ENCODE measurements around the gene CUX1.

The CUX1 gene

DNA sequence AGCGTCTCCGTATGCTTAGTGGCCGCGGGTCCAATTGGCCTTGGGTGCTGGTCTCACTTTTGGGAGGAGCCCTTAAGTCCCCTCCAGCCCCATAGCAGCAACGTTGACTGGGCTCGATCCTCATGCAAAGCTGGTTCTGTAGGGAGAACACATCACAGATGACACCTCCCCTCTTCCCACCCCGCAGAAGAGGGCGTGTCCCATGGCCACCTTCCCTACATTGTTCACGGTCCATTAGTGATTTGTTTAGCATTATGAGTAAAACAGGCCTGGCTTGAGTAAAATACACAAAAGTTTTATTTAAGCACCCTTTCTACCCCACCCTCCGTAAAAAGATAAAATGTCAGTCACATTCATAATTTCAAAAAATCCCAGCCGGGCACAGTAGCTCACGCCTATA, 380.2 kb downstream of the CUX1 start:
- no peak for DNase-seq

DNA sequence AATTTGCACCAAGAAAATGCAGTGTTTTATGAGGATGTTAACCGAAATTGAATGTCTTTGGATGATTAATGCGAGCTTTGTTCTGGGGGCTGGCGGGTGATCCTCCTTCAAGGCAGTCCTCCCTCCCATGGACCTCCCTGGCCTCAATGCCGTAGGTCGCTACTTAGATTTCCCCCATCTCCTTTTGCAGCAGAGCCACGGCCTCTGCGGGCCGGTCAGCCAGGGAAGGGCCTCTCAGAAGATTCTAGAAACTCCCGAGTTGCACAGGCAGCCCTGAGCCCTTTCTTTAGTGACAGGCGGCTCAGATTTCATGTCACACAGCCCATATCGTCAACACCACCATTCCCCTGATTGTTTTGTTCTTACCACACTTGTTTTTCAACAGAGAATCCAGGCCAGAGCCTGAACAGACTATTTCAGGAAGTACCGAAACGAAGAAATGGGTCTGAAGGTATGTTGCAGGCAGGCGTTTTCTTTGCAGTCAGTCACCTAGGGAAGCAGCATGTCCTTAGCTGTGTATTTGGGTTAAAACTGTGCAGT, 381.1 kb downstream of the CUX1 start:
- no peak for DNase-seq

DNA sequence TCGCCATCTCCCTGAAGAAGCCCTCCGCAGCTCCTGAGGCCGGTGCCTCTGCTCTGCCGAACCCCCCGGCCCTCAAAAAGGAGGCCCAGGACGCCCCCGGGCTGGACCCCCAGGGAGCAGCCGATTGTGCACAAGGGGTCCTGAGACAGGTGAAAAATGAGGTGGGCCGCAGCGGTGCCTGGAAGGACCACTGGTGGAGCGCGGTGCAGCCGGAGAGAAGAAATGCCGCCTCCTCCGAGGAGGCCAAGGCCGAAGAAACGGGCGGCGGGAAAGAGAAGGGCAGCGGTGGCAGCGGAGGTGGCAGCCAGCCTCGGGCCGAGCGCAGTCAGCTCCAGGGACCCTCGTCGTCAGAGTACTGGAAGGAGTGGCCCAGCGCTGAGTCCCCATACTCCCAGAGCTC, 384.1 kb downstream of the CUX1 start:
- DNase-seq = no peak

DNA sequence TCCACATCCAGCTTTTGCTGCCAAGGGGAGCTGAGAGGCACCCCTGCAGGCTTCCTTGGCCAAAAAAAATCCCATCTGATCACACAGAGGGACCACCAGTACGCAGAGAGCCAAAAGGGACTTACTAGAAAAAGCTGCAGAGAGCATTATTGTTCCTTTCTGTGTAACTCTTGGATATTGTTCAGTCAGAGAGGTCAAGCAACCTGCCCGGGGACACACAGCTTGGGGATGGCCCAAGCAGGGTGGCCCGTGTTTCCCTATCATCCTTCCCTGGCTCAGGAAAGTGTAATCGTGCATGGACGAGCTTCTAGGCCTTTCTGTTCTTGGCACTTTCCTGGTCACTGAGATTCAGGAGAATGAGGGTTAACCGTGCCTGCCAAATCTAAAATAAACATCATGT, 385.1 kb downstream of the CUX1 start:
- DNase-seq = no peak

DNA sequence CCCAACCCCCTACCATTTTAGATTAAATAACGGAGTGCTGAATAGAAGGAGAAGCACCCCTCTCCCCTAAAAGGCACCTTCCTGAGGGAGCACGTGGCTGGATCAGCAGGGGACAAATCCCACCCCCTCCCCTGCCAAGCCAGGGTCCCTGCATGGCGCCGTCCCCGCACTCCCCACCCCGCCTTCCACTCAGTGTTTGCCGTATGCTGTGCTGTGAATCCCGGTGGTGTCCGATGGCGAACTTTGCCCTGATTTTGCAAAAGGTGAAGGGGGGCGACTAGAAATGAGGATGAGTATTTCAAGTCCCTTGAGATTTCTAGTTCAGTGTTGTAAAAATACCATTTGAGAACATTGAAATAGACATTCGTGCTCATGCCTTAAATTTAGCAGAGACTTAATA, 385.8 kb downstream of the CUX1 start:
- DNase-seq = no peak

DNA sequence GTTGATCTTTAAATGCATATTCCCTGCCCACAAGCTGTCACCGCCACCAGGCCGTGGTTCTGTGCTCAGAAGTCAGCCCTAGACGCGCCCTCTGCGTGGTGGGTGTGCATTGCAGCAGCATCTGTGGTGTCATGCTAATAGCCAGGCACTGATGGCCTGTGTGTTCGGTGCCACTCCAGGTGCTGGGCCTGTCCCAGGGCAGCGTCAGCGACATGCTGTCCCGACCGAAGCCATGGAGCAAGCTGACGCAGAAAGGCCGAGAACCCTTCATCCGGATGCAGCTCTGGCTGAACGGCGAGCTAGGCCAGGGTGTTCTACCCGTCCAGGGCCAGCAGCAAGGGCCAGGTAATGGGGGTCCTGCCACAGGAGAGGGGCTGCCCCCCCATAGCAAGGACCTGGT, 386.8 kb downstream of the CUX1 start:
- no peak for DNase-seq

DNA sequence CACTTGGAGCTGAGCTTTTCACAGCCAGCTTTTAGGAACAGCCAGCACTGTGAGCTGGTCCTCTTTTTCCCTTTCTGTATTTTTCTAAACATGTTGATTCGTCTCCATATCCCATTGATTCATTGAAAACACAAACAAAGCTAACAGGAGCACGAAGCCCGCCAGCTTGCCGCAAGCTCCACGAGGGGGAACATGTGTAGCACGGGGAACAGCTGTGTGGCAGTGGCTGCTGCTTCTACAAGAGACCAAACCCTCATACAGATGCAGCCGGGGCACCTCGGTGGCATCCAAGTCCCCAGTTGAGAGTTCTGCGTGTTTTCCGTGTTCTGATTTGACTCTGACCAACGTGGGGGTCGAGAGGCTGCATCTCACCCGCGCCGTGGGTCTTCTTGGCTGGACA, 388.5 kb downstream of the CUX1 start:
- no peak for DNase-seq

DNA sequence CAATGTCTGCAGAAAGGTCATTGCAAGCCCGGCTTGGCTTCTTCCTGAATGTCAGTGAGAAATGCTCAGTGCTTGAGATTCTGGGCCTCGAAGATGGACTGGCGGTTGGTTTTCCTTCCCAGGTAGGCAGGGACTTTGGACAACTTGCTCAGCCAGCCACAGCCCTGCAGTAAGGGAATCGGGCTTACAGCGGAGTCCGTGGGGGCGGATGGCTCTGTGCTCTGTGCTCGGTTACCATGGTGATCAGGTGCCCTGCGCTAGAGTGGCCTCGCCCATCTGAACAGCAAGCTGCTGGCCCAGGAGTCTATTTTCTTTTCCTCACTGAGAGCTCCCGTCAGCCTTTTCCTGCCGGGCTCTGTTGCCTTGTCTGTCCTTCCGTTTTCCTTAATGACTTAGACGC, 391.4 kb downstream of the CUX1 start:
- DNase-seq = no peak

DNA sequence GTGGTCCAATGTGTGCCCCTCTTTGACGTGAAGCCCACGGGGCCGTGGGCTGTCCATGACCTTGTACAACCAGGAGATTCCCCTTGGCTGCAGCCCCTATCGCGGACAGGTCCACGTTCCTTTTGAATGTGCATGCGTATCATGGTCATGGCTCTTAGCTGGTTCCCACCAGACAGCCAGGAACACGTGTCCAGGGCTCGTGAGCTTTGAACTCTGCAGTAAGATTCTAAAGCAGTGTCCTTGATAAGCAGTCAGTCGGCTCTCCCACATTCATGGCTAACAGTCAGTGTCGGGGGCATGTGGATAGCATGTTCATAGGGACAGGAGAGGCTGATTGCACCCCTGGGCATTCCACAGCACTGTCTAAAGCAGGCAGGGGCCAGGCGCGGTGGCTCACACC, 393.4 kb downstream of the CUX1 start:
- no peak for DNase-seq

DNA sequence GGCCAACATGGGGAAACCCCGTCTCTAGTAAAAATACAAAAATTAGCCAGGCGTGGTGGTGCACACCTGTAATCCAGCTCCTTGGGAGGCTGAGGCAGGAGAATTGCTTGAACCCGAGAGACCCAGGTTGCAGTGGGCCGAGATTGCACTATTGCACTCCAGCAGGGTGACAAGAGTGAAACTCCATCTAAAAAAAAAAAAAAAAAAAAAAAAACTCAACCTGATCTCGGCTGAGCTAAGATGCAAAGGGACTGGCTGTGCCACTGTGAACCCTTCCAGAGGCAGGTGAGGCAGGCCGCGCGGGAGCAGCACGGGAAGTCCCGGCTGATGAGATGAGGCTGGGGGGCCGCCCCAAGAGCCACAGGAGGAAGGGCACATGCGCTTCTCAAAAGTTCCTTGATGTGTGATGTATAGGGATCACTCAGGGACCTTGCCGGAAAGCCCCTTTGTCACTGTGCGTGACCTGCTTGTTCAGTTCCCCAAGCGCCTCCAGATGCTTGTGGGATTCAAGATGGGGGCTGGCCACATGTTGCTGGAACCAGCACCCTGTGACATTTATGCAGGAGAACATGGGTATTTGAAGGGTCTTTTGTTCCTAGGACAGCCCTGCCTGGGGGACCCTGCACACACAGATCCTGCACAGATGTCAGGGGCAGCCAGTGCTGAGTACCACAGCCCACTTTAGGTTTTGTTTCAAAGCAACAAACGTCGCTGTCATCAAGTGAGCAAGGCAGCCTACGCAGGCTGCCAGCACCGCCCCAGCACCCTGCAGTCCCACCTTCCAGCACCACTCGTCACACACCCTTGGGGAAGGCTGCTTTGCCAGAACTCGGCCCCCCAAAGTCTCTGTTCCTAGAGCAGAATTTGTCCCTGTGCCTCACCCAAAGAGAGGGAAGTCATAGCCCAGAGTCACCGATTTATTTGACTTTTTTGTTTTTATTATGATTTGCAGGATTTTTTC, 394.4 kb downstream of the CUX1 start:
- DNase-seq = no peak

DNA sequence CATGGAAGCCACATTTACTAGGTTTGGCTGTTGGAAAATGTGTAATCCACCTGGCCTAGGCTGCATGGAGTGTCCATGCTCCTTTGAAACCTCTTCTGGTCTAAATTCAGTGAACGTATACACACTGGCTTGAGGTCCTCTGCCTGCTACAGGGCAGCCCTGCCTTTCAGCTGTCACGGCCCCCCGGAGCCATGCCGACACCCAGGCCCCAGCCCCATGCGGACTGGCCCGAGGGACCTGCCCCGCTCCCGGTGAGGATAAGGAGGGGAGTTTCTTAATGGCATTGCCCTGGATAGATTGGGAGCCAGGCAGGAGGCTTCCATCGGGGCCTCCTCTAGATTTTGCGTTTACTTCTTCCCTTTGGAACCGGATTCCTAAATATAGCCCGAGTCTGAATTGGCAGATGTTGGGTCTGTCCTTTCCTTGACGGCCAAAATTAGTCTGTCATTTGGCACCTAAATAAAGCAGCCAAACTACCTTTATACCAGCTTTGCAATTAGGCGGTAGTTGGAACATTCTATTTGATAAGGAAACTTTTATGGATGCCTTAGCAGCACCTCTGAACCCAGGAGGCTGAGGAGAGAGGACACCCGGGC, 397.1 kb downstream of the CUX1 start:
- DNase-seq = no peak

DNA sequence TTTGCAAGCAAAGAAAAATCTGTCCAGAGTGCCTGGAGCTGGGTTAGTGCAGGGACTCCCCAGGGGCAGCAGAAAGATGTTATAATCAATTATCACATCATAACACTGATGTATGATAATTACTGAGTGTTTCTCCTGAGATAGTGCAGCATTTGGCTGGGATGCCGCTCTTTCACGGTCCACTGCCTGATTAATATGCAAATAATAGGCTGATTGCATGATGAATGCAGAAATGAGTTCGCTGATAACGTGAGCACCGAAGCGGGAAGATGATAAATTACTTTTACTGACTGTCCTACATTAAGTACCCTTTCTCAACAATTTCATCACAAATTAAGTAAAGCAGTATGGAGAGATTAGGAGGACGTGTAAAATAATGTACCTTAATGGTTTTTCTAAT, 397.8 kb downstream of the CUX1 start:
- no peak for DNase-seq

DNA sequence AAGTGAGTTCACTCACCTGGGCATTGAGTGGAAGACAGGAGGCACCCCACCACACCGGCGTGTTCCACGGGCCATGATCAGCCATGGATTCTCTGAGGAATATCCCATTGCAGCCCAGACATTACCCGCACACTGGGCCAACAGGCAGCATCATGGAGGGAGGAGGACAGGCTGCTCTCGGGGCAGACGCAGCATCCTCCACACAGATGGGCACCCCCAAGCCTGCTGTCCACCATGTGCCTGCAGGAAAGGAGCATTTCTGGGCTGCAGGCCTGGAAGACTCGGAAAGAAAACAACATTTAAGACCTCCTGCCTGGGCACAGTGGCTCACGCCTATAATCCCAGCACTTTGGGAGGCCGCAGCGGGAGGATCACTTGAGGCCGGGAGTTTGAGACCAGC, 398.3 kb downstream of the CUX1 start:
- DNase-seq = no peak

DNA sequence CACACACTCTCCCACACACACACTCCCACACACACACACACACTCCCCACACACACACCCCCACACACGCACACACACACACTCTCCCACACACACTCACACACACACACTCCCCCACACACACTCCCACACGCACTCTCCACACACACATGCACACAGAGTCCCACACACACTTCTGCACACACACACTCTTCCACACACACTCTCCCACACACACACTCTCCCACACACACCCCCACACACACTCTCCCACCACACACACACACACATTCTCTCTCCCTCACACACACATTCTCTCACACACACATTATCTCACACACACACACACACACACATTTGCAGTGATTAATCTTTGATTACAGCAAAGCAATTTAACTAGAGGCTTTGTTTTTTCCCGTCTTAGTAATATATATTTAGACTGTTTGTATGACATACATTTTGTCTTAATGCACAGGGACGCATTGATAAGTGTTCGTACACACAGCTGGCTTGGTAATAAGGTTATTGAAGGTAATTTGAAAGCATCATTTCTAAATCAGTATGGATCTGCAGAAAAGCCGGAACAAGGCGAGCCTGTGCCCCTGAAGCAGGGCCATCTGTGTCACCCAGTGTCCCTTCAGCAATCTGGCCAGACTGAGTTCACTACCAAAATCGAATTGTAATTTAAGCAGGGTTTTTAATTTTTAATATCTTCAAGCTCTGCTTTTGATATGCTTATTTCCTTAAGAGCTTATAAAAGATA, 399.3 kb downstream of the CUX1 start:
- DNase-seq = no peak

DNA sequence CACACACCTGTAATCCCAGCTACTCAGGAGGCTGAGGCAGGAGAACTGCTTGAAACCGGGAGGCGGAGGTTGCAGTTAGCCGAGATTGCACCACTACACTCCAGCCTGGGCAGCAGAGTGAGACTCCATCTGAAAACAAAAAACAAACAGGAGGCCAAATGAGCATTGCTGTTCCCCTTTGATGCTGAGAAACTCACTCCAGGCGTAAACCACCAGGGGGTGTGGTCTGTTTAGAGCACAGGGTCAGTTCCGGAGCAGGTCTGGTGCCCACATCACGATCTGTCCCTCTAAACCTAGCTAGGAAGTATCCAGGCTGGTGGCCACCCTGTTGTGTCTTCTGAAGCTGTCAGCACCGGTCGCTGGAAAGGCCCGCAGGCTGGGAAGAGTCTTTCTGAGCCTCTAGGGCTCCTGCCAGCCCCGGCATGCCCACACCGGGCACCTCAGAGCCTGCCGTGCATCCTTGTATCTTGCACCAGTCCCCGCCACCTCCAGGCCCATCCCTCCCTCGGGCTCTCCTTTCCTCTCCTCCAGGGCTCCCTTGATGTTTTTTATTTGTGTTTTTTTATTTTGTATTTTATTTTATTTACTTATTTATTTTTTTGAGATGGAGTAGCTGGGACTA, 402.9 kb downstream of the CUX1 start:
- DNase-seq = no peak

DNA sequence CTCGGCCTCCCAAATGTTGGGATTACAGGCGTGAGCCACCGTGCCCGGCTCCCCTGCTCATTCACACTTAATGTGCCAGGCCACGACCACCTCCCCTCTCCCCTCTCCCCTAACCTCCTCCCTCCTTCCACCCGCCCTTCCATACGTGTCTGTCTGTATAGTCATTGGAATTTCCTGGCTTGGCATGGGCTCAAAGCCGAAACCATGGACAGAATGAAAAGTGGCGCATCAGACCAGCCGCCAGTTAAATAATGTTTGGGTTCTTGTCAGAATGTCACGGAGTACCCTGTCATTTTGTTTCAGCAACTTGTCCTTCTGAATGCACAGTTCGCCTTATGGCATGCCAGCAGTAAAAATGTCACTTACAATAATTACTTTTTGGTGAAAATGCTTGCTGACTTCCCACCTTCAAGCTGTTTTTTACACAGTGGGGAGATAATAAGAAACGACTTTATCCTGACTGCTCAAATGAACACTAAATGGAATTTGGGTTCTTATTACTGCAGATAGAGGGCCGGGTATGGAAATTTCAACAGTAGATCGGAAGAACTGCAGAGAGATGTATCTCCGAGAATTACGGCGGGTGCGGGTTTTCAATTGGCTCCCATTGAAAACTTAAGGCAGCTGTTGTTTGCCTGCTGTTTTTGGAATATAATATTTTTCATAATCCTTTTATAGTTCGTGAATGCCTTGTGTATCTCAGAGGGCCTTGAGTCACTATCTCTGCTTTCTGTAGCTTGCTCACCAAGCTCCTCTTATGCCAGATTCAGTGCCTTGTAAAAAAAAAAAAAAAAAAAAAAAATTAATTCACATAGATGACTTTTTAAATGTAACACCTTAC, 403.8 kb downstream of the CUX1 start:
- DNase-seq = no peak

DNA sequence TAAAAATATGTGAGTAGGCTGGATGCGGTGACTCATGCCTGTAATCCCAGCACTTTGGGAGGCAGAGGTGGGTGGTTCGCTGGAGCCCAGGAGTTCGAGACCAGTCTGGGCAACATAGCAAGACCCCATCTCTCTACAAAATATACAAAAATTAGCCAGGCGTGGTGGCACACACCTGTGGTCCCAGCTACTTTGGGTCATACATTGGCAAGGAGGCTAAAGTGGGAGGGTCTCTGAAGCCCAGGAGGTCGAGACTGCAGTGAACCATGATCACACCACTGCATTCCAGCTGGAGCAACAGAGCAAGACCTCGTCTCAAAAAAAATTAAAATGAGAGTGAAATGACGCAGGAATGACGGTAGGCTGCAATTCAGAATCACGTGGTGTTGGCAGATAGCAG, 404.5 kb downstream of the CUX1 start:
- DNase-seq = no peak

DNA sequence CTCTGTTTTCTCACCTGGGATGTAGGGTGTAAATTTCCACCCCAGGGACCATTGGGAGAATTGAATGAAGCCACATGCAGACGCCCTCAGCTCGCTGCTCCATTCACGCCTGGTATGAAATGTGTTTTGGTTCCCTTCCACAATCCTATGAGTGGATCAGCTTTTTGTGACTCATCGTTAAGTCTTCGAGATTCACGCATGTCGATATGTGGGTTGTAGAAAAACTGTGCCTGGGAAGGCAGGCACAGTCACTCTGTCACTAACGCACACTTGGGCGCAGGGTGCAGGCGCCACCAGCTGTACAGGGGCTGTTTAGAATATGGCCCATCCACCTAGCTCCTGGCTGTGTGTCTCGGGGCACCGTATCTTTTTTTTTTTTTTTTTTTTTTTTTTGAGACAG, 405.0 kb downstream of the CUX1 start:
- no peak for DNase-seq

DNA sequence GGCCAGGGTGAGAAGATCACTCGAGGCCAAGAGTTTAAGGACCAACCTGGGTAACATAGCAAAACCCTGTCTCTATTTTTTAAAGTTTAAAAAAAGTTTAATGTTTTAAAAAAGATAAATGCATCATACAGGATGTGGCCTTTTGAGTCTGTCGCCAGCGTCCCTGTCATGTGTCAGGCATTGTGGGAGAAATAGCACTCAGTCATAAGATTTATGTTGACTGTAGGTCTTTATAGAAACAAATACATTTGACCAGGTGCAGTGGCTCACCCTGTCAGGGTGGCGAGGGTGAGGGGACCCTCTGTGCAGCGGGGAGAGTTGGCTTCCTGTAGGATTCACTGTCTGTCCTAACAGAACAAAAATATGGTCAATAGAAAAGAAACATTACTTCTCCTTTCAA, 405.8 kb downstream of the CUX1 start:
- DNase-seq = no peak

DNA sequence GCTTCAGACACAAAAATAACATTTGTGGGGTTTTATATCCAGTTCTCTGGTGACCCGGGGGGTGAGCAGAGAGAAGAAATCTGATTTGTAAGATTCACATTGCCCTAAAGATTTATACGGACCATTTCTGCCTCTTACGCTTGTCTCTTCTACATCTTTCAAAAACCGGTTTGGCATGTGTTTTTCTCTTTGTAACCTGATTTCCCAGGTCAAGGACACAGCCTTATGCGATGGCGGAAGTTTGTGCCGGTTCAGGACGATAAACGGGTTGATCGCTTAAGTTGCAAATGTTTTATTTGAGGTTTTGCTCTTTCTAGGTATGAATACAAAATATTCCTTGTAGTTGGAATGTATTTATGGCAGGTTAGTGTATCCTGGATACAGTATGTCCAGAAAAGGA, 407.6 kb downstream of the CUX1 start:
- no peak for DNase-seq

DNA sequence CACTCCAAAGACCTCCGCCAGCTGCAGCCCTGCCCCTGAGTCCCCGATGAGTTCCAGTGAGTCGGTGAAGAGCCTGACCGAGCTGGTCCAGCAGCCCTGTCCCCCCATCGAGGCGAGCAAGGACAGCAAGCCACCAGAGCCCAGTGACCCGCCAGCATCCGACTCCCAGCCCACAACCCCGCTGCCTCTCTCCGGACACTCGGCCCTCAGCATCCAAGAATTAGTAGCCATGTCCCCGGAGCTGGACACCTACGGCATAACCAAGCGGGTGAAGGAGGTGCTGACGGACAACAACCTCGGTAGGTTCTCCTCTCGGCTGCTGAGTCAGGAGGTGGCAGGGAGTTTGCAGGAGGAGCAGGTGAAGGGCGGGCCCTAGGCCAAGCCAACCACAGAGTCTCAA, 409.9 kb downstream of the CUX1 start:
- no peak for DNase-seq

DNA sequence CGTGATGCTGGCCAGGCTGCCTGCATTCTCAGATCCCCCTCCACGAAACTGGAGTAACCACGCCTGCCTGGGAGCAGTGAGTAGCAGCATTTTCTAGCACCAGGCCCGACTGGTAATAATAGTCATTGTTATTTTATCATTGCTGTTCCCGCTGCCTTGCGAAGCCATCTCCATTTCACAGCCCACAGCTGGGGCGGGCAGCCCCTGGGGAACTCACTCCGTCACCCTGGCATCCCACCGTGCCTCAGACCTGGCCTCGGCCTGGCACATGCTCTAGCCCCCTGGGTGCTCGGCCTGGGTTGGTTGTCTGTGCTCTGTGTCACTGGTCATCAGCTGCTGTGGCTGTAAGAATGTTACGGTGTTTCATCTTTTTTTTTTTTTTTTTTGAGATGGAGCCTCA, 411.5 kb downstream of the CUX1 start:
- no peak for DNase-seq

Measured in hematopoietic multipotent progenitor cell treated with erythropoietin and hydrocortisone succinate and interleukin-3 and kit ligand, for 6 days (in vitro differentiated cells).